ENCODE results near the gene JPH3.

The JPH3 gene

GRCh38 chr16:87587636-87588035 lies 14.7 kb upstream of the JPH3 start:
- no peak overlapping the region for H3K4me3 ChIP-seq (ENCODE audit: low read depth, low read length)
- TF ChIP-seq CTCF (IDR thresholded peaks at IDR 0.05; ENCODE audit: low read depth, low read length, missing control alignments): no peak
- no peak for DNase-seq (ENCODE audit: low read depth)

GRCh38 chr16:87592018-87592712 lies 10.1 kb upstream of the JPH3 start:
- no peak for TF ChIP-seq CTCF (IDR thresholded peaks at IDR 0.05; ENCODE audit: low read depth, low read length, missing control alignments)
- H3K4me3 ChIP-seq (ENCODE audit: low read depth, low read length): no peak overlapping the region
- DNase-seq (ENCODE audit: low read depth): no peak

GRCh38 chr16:87593710-87594258 lies 8.5 kb upstream of the JPH3 start:
- no peak overlapping the region for H3K4me3 ChIP-seq (ENCODE audit: low read depth, low read length)
- TF ChIP-seq CTCF (IDR thresholded peaks at IDR 0.05; ENCODE audit: low read depth, low read length, missing control alignments): no peak
- no peak for DNase-seq (ENCODE audit: low read depth)

GRCh38 chr16:87595712-87596111 lies 6.6 kb upstream of the JPH3 start:
- no peak for DNase-seq (ENCODE audit: low read depth)
- H3K4me3 ChIP-seq (ENCODE audit: low read depth, low read length): no peak overlapping the region
- no peak for TF ChIP-seq CTCF (IDR thresholded peaks at IDR 0.05; ENCODE audit: low read depth, low read length, missing control alignments)

- H3K4me3 ChIP-seq (ENCODE audit: low read depth, low read length): no peak overlapping the region
- DNase-seq (ENCODE audit: low read depth): no peak
- TF ChIP-seq CTCF (IDR thresholded peaks at IDR 0.05; ENCODE audit: low read depth, low read length, missing control alignments): no peak
Observed at GRCh38 chr16:87597324-87597830, 4.9 kb upstream of the JPH3 start.

- no peak overlapping the region for H3K4me3 ChIP-seq (ENCODE audit: low read depth, low read length)
- DNase-seq (ENCODE audit: low read depth): no peak
- TF ChIP-seq CTCF (IDR thresholded peaks at IDR 0.05; ENCODE audit: low read depth, low read length, missing control alignments): no peak
Observed at GRCh38 chr16:87598431-87598830, 3.9 kb upstream of the JPH3 start.

GRCh38 chr16:87600246-87600645 lies 2.1 kb upstream of the JPH3 start:
- no peak for TF ChIP-seq CTCF (IDR thresholded peaks at IDR 0.05; ENCODE audit: low read depth, low read length, missing control alignments)
- no peak overlapping the region for H3K4me3 ChIP-seq (ENCODE audit: low read depth, low read length)
- DNase-seq (ENCODE audit: low read depth): no peak
